ENCODE results near the gene APOBEC3B.
"Not testable (repeated sequence)": the region's sequence is repeated elsewhere in the genome, so short reads cannot be mapped to it uniquely, and the experiment has no call there.

The APOBEC3B gene

GRCh38 chr22:38967451-38968450 lies 14.4 kb upstream of the APOBEC3B start:
- DNase-seq (ENCODE audit: low read depth) = no peak

- DNase-seq (ENCODE audit: low read depth) = no peak
Observed at GRCh38 chr22:38968801-38969200, 13.3 kb upstream of the APOBEC3B start.

- no peak for DNase-seq (ENCODE audit: low read depth)
Observed at GRCh38 chr22:38970551-38970950, 11.6 kb upstream of the APOBEC3B start.

- no peak for DNase-seq (ENCODE audit: low read depth)
Observed at GRCh38 chr22:38971202-38971601, 10.9 kb upstream of the APOBEC3B start.

GRCh38 chr22:38971791-38972190 lies 10.4 kb upstream of the APOBEC3B start:
- DNase-seq (ENCODE audit: low read depth) = no peak

GRCh38 chr22:38972558-38972957 lies 9.6 kb upstream of the APOBEC3B start:
- no peak for DNase-seq (ENCODE audit: low read depth)

GRCh38 chr22:38973289-38974169 lies 8.6 kb upstream of the APOBEC3B start:
- no peak for DNase-seq (ENCODE audit: low read depth)

GRCh38 chr22:38974170-38974825 lies 7.8 kb upstream of the APOBEC3B start:
- DNase-seq (ENCODE audit: low read depth) = no peak

GRCh38 chr22:38974826-38975175 lies 7.3 kb upstream of the APOBEC3B start:
- no peak for DNase-seq (ENCODE audit: low read depth)

- not testable (repeated sequence) for DNase-seq (ENCODE audit: low read depth)
Observed at GRCh38 chr22:38977289-38977688, 4.9 kb upstream of the APOBEC3B start.

GRCh38 chr22:38980587-38980986 lies 1.6 kb upstream of the APOBEC3B start:
- not testable (repeated sequence) for DNase-seq (ENCODE audit: low read depth)

- DNase-seq (ENCODE audit: low read depth) = no peak
Observed at GRCh38 chr22:38981005-38981991, 849 bp upstream of the APOBEC3B start.

- no peak for DNase-seq (ENCODE audit: low read depth)
Observed at GRCh38 chr22:38984224-38984623, 2.1 kb downstream of the APOBEC3B start.

- not testable (repeated sequence) for DNase-seq (ENCODE audit: low read depth)
Observed at GRCh38 chr22:38984784-38985757, 2.9 kb downstream of the APOBEC3B start.

GRCh38 chr22:38986629-38987028 lies 4.5 kb downstream of the APOBEC3B start:
- no peak for DNase-seq (ENCODE audit: low read depth)

- DNase-seq (ENCODE audit: low read depth) = no peak
Observed at GRCh38 chr22:38987171-38987895, 5.2 kb downstream of the APOBEC3B start.

GRCh38 chr22:38989466-38989865 lies 7.3 kb downstream of the APOBEC3B start:
- DNase-seq (ENCODE audit: low read depth) = no peak

- DNase-seq (ENCODE audit: low read depth) = not testable (repeated sequence)
Observed at GRCh38 chr22:38992871-38993371, 10.8 kb downstream of the APOBEC3B start.

GRCh38 chr22:38996105-38996504 lies 14.0 kb downstream of the APOBEC3B start:
- no peak for DNase-seq (ENCODE audit: low read depth)
